GM12801 (cell line): ENCODE data around the gene TOP3A.

Source experiments
- TF ChIP-seq, protein P1 (sequence below): IDR thresholded peaks from one replicate; pipeline ENCODE4 v1.5.1; 2011; ENCODE audit warnings: control low read depth; ENCODE audit not compliant: insufficient read length; ENCODE audit errors: extremely low read depth

The TOP3A gene

DNA sequence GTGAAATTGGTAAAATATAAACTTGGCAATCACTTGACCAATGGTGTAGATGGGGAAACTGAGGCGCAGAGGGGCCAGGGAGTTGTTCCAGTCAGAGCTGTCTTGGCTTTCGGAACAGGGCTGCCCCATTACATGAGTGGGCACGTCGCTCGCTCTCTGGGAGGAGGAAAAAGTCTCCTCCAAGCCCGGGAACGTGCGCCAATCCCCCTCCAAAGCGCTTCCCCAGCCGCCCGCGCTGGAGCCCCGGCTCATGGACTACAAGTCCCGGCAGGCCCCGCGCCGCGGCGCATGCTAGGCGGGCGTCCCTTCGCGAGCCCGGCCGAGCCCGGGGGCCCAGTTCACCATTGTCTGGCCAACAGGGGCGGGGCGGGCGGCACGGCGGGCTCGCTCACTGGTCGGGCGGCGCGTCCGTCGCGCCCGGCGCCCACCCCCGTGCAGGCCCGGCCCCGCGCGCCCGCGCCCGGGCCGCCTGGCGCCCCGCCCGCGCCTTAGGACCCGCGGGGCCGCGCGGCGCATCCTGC is 89.6 kb downstream of the TOP3A start, which contains the start of gene LLGL1:
LLGL1 (plus strand) TSS at position 515 of the 521 bp plus-strand sequence. CDS start 48 bp downstream, outside the sequence.
- TF ChIP-seq, protein P1, sequence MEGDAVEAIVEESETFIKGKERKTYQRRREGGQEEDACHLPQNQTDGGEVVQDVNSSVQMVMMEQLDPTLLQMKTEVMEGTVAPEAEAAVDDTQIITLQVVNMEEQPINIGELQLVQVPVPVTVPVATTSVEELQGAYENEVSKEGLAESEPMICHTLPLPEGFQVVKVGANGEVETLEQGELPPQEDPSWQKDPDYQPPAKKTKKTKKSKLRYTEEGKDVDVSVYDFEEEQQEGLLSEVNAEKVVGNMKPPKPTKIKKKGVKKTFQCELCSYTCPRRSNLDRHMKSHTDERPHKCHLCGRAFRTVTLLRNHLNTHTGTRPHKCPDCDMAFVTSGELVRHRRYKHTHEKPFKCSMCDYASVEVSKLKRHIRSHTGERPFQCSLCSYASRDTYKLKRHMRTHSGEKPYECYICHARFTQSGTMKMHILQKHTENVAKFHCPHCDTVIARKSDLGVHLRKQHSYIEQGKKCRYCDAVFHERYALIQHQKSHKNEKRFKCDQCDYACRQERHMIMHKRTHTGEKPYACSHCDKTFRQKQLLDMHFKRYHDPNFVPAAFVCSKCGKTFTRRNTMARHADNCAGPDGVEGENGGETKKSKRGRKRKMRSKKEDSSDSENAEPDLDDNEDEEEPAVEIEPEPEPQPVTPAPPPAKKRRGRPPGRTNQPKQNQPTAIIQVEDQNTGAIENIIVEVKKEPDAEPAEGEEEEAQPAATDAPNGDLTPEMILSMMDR, result no peak

DNA sequence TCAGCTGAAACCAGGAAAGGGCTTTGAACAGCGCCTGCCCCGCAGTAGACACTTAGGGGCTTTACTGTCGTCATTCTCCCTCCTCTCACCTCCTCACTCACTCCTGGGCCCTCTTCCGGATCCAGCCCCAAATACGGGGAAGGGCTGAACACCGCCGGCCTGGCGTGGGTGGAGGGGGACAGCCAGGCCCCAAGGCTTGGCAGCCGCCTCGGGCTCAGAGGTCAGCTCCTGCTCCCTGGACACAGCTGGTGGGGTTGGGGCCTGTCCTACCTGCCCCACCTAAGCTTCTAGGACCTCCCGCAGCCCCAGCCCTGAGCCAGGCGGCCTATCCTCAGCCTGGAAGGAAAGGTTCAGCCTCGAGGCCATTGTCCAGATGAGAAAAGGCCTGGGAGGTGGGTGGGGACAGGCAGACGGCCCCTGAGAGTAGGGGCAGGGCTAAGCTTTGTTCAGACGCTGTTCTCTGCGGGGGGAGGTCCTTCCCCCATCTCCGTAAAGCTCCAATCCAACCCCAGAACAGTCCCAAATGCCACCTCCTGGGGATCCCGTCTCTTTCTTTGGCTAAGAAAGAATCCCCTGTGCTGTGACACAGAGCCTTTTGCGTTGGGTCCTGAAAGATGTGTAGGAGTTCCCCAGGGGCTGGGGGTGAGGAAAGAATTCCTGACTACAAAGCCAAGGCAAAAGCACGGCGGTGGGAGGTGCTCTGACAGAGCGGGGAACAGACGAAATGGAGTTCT is 90.2 kb downstream of the TOP3A start:
- TF ChIP-seq, protein P1, result no peak

DNA sequence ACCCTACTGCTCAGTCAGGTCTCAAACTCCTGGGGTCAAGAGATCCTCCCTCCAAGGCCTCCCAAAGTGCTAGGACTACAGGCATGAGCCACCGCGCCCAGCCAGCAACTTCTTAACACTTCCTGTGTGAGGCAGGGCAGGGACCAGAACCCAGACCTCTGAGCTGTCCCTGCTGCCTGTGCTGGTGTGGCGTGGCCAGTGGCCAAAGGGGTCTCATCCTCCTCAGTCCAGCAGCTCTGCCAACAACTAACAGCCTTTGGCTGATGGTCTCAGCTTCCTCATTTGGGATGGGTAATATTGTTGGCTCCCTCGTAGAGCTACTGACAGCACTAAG is 90.8 kb downstream of the TOP3A start:
- TF ChIP-seq, protein P1, result no peak
